OCI-LY3 (cell line): ENCODE data around the gene ETV6.

Source experiments
- EZH2phosphoT487 ChIP-seq: fragments of 200-600 bp; shearing (Covaris generic); IDR thresholded peaks from 2 replicates; pipeline ENCODE4 v1.6.1; 2018; ENCODE audit warnings: antibody characterized with exemption, mixed run types, low read depth
- TF ChIP-seq, protein P1 (sequence below): fragments of 200-600, 300-600 bp; sonication (generic); IDR thresholded peaks from 2 replicates; pipeline ENCODE4 v1.5.1; 2014; ENCODE audit warnings: antibody characterized with exemption, low read length, low read depth

DNA sequence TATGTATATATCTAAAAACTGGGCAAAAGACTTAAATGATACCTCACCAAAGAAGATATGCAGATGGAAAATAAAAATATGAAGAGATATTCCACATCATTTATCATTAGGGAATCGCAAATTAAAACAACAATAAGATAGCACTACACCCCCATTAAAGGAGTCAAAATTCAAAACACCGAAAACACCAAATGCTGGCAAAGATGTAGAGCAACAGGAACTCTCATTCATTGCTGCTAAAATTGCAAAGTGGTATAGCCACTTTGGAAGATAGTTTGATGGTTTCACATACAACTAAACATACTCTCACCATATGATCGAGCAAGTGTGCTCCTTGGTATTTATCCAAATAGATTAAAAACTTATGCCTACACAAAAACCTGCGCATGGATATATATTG is 289.7 kb downstream of the ETV6 start:
- TF ChIP-seq, protein P1, sequence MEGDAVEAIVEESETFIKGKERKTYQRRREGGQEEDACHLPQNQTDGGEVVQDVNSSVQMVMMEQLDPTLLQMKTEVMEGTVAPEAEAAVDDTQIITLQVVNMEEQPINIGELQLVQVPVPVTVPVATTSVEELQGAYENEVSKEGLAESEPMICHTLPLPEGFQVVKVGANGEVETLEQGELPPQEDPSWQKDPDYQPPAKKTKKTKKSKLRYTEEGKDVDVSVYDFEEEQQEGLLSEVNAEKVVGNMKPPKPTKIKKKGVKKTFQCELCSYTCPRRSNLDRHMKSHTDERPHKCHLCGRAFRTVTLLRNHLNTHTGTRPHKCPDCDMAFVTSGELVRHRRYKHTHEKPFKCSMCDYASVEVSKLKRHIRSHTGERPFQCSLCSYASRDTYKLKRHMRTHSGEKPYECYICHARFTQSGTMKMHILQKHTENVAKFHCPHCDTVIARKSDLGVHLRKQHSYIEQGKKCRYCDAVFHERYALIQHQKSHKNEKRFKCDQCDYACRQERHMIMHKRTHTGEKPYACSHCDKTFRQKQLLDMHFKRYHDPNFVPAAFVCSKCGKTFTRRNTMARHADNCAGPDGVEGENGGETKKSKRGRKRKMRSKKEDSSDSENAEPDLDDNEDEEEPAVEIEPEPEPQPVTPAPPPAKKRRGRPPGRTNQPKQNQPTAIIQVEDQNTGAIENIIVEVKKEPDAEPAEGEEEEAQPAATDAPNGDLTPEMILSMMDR, result no peak
- no peak for TF ChIP-seq EZH2phosphoT487
